ENCODE data around the gene AVPR2.

Gene AVPR2

DNA sequence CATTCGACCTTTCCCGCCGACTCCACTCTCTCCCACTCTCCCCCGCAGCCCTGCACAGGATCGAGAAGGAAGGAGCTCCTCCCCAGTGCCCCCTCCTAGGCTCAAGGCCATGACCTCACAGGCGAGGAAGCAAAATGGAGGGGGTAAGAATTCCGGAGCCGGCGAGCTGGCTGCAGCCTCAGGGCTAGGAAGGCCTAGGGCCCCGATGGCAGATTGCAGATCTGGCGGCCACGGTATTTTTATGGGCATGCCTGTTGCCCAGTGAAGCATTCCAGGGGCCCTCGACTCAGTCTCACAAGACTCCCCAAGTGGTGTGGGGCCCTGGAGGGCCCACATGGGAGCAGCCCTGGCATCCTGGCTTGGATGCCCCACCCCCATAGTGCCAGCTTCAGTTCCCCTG lies 17.6 kb upstream of the AVPR2 start:
- no peak for DNase-seq

DNA sequence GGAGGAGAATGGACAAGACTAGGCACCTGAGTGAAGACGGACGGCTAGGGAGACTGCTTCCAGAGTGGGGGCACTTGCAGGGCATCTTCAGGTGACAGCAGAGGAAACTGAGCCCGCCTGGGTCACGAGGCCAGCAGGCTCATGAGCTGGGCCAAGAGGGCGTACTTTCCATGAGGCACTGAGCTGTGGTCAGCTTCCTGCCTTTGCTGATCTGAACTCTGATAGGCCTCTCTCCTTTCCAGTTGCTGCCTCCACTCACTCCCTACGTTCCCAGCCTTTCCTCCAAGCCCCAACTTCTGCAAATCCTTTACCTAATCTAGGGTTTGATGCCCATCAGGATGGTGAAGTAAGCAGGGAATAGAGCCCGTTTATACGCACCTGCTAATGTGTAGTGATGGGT lies 17.1 kb upstream of the AVPR2 start:
- no peak for DNase-seq

DNA sequence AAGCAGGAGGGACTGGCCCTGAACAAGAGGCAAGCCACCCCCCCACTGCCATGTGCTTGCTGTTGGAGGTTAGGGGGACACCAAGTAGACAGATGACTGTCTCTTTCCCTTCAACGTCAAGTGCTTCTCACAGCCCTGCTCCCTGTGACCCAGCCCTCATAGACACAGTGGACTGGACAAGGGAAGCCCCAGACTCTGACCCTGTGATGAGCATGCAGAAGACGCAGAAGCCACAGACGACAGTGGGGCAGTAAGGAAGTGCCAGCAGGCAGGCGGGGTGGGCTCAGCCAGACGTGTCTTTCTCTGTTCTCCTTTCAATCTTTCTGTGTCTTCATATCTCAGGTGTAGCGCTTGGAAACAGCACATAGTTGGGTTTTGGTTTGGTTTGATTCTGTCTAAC lies 16.1 kb upstream of the AVPR2 start:
- no peak for DNase-seq

DNA sequence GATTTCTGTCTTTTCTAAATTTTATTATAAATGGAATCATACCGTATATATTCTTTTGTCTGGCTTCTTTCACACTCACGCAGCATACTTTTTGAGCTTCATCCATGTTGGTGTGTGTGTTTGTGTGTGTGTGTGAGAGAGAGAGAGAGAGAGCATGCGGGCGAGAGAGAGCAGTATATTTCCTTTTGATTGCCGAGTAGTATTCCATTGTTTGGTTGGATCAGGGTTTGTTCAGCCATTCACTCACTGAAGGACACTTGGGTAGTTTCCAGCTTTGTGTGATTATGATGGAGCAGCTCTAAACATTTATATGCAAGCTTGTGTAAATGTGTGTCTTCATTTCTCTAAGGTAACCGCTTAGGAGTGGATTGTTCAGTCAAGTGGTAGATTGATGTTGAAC lies 15.3 kb upstream of the AVPR2 start:
- no peak for DNase-seq

DNA sequence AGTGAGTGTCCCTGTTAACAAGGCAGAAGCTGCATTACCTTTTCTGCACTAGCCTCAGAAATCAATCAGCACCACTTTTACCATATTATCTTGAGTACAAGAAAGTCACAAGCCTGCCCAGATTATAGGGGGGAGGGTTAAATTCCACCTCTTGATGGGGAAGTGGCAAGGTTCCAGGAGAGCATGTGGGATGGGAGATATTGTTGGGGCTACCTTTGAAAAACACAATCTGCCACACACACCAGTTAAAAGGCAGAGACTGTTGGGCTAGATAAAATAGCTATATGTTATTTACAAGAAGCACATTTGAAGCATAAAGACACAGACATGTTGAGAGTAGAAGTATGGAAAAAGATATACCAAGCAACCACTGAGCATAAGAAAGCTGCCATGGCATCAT lies 6.6 kb upstream of the AVPR2 start:
- DNase-seq: no peak

DNA sequence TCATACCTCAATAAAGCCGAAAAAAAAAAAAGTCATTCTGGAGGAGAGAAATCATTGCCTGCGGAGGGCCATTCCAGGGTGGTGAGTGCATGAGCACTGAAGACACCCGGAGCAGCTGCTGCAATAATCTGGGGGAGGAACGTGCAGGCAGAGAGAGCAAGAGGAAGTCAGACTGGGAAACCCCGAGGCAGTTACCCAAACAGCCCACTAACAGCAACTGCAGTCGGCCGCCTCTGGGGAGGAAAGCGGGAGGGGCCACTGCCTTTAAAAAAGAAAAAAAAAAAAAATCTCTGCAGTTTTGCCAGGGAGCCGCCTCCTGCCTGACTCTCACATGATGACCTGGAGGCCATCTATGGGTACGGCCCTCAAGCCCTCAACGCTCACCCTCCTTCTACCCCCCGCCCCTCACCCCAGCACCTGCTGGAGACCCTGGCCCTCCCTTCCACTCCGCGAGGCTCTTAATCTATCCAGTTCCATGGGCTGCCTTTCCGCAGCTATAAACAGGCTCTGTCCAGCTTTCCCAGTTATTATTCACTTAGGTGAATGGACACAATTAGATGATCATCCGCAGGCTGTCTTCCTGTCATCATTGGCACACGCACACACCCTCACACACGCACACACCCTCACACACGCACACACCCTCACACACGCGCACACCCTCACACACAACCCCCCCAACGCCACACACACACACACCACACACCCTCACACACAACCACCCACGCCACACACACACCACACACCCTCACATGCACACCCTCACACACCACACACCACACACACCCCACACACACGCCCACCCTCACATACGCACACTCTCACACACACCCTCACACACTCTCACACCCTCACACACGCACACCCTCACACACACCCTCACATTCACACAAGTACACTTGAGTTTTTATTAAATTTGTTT lies 3.4 kb upstream of the AVPR2 start:
- no peak for DNase-seq

DNA sequence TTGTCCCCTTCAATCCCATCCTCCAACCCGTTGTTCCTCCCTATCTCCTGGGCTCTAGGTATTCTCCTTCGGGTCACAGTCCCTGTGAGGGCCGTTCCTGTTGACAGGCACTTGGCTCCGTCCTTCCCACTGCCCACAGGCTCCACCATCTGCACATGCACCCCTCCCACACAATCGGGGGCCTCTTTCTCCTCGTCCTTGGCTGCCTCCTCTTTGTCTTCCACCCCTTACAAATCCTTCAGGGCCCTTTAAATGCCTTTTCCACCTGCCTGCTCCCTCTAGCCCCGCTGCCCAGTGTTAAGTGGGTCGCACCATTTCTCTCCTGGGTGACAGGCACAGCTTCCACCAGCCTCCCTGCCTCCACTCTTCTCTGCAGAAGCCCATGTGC lies 2.7 kb upstream of the AVPR2 start:
- DNase-seq: no peak

DNA sequence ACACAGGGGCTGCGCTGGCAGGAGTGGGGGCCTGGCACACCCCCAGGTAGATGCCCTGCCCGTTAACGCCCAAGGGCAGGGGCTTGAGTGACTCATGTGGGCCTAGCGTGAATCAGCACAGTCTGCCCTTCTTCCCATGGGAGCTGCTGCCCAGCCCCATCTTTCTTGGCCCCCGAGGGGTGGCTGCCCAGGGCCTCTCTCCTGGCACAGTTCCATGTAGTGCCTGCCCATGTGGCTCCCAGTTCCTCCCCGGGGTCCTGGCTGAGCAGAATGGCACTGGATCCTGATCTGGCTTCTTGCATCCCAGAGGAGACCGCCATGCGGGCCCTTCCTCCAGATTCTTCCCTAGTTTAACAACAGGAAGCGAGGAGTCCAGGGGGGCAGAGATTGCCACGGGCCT lies 2.1 kb upstream of the AVPR2 start:
- DNase-seq: no peak

DNA sequence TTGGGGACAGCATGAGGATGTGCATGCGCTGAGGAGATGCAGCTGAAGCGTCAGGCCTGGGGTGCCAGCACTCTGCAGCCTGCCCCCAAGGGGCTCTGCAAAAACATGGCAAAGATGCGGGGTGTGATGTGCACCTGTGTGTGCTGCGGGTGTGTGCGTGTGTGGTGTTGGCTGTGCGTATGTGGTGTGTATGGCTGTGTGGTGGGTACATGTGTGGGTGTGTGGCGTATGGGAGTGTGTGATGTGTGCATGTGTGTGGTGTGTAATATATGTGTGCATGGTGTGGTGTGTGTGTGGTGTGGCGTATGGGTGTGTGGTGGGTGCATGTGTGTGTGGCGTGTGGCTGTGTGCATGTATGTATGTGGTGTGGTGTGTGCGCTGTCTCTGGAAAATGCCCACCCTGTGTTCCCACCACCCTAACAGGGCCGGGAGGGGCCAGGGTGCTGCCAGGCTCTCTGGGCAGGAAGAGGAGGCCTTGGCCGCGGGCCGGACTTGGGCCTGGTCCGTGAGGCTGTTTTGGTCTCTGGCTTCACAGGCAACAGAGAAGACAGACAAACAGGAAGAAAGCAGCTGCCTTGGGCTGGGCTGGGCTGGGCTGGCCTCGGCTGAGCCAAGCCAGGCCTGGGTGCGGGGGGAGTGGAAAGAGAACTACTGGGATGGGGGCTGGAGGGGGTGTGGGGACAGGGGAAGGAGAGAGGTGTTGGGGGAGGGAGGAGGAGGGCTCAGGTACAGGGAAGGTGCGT lies 1.1 kb upstream of the AVPR2 start:
- no peak for DNase-seq

DNA sequence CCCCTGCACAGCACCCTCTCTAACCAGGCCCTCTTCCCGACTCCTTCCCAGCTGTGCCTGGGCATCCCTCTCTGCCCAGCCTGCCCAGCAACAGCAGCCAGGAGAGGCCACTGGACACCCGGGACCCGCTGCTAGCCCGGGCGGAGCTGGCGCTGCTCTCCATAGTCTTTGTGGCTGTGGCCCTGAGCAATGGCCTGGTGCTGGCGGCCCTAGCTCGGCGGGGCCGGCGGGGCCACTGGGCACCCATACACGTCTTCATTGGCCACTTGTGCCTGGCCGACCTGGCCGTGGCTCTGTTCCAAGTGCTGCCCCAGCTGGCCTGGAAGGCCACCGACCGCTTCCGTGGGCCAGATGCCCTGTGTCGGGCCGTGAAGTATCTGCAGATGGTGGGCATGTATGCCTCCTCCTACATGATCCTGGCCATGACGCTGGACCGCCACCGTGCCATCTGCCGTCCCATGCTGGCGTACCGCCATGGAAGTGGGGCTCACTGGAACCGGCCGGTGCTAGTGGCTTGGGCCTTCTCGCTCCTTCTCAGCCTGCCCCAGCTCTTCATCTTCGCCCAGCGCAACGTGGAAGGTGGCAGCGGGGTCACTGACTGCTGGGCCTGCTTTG lies 1.1 kb downstream of the AVPR2 start:
- no peak for DNase-seq

DNA sequence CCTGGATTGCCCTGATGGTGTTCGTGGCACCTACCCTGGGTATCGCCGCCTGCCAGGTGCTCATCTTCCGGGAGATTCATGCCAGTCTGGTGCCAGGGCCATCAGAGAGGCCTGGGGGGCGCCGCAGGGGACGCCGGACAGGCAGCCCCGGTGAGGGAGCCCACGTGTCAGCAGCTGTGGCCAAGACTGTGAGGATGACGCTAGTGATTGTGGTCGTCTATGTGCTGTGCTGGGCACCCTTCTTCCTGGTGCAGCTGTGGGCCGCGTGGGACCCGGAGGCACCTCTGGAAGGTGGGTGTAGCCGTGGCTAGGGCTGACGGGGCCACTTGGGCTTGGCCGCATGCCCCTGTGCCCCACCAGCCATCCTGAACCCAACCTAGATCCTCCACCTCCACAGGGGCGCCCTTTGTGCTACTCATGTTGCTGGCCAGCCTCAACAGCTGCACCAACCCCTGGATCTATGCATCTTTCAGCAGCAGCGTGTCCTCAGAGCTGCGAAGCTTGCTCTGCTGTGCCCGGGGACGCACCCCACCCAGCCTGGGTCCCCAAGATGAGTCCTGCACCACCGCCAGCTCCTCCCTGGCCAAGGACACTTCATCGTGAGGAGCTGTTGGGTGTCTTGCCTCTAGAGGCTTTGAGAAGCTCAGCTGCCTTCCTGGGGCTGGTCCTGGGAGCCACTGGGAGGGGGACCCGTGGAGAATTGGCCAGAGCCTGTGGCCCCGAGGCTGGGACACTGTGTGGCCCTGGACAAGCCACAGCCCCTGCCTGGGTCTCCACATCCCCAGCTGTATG lies 1.8 kb downstream of the AVPR2 start:
- DNase-seq: no peak

DNA sequence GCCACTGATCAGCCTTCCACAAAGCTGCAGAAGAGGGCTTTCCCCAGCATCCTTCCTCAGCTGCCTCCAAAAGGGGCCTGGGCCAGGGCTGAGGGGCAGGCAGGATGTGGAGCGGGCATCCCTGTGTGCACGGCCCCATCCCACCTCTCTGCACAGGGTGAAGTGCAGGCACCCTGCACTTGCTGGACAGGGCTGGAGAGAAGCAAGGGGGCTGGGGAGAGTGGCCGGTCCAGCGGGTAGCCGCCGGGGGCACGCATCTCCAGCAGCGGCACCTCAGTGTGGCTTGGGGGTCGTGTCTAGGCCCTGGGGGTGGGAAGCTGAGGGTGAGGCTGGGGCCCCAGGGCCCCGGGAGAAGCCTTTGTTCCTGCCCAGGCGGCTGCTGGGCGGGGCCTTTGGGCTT lies 3.0 kb downstream of the AVPR2 start:
- no peak for DNase-seq

DNA sequence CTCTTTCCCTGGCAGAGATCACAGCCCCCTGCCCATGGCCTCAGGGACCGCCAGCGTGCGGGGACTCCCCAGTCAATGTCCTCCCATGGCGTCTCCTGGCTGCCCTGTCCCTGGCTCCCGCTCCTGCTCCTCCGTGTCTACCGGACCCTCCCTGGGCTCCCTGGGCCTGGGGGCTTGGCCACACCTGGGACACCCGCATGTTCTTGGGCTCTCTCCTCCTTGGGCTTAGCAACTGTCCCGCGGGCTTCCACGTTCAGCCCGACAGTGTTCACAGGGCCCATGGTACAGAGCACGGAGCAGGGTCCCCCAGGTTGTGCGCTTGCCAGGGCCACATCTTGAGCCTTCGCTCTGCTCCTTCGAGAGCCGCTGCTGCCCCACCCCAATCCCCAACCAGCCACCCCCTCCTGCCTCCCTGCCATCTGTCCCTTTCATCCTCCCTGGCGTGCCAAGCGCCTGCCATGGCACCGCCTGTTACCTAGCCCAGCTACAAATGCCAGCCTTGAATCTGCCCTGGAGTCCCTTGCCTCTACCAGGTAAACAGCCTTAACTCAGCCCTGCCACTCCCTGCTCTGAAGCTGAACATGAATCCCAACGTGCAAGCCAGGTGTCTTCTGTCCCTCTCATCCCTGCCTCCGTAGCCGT lies 3.9 kb downstream of the AVPR2 start:
- DNase-seq: no peak

DNA sequence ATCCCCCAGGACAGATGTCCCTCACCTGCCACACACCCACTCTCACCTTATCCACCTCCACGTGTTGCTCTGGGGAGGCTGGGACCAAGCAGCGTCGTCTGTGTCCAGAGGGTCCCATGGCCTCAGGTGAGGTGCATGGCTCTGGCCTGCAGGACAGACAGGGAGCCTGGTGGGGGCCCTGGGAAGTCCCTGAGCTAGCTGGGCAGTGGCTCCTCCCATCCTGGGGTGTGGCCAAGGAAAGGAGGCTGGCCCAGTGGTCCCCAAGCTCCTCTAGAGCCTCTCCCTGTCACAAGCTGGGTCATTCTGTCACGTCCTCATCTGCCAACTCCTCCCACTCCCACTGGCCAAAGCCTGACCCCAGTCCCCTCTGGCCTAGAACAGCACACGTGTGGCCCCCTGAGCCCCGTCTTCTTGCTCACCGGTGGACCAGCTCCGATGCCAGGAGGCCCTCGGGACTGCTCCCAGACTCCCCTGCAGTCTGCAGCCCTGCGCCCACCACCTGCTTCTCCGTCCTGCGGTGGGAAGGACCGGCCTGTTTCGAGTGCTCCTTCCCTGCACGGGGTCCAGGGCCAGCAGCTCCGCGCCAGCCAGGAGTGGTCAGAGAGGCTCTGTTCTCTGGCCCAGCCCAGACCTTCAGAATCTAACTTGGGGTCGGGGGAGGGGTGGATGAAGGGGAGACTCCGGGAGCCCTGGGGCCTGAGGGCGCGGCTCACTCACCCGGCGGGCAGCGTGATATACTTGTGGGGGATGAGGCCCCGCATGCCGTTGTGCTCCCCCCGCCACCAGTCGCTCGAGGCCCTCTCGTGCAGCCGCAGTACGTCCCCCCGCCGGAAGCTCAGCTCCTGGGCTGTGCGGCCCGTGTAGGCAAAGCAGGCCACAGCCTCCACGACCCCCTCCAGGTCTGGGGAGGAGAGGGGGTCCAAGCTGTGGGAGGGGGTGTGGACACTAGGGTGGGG lies 4.8 kb downstream of the AVPR2 start:
- DNase-seq: no peak

DNA sequence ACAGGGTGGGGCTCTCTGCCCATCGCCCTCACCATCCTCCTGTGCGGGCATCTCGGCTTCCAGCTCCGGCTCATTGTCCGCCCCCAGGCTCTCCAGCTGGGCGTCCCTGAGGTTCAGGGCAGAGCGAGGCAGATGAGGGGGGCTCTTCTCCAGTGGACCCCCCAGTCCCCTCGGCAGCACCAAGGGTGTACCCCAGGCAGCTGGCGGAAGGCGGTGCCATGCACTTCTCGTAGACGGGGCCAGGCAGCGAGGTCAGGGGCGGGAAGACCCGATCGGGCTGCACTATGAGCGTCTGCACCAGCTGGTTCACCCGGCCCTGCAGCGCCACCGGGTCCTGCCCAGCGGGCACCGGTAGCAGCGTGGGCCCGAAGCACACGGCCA lies 5.5 kb downstream of the AVPR2 start:
- no peak for DNase-seq

DNA sequence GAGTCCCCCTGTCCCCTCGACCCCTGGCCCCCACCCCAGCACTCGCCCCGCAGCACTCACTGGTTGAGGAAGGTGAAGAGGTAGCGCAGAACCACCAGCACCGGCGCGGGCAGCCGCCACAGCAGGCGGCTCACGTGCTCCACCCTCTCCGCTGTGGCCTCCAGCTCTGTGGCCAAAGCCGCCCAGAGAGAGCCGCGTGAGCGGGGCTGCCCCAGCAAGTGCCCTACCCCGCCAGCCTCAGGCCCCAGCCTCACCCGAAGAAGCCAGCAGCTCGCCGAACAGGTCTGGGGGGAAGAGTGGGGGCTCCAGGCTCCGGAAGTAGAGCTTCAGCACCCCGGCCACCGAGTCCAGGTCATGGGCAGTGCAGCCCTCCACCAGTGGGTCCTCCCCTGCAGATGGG lies 6.0 kb downstream of the AVPR2 start:
- DNase-seq: no peak

DNA sequence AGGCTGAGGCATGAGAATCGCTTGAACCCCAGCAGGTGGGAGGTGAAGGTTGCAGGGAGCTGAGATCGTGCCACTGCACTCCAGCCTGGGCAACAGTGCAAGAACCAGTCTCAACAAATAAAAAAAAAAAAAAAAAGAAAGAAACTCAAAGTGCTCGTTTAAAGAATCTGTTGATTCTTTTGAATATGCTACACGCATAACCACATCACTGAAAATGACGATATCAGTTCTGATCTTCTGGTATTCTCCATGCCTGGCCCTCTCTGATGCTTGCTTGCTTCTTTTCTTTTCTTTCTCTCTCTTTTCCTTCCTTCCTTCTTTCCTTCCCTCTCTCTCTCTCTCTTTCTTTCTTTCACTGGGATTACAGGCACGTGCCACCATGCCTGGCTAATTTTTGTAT lies 7.3 kb downstream of the AVPR2 start:
- DNase-seq: no peak

DNA sequence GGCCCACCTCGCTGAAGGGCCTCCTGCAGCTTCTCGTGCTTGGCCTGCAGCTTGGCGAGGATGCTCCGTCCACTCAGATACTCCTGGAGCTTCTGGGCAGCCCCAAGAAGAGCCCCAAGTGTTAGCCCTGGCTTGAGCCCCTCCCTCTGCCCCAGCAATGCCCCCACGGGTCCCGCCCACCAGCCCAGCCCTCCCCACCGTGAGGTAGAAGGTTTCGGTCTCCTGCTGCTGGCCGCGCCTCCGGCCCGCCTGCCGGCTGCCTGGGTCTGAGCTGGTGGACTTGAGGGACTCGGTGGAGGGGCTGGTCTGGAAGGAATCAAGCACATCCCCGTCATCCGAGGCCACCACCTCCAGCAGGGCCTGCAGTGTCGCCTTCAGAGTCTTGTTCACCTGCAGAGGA lies 8.7 kb downstream of the AVPR2 start:
- DNase-seq: no peak

DNA sequence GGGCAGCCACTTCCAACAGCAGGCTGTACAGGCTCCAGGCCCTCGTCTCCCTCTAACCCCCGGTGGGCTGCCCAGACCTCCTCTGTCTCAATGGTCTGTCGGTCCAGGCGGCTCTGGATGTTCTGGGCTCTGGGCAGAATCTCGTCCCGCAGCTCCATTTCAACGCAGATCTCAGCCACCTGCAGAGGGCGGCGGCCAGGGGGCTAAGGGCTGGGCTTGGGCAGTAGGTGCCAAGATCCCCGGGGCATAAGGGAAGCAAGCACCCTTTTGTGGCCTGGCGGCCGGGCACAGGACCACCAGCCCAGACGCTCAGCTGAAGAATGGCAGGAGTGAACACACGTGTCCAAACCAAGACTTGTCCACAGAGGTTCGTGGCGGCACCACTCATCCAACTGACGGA lies 9.2 kb downstream of the AVPR2 start:
- no peak for DNase-seq

DNA sequence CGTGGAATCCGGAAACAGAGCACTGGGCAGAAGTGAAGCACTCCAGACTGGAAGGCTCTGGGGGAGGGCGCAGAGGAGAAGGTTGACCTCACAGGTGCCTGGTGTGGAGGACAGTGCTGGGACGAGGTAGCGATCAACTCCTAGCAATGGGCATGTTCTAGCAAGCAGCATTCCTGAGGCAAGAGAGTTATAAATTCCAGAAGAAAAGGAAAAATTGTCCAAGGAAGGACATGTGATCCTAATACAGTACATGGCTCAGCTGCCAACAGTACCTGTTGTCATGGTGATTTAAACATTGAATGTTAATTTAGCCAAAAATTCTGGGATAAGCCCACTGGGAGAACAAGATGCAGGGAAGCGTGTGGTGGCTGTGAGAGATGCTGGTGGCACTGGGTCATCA lies 13.4 kb downstream of the AVPR2 start:
- no peak for DNase-seq

DNA sequence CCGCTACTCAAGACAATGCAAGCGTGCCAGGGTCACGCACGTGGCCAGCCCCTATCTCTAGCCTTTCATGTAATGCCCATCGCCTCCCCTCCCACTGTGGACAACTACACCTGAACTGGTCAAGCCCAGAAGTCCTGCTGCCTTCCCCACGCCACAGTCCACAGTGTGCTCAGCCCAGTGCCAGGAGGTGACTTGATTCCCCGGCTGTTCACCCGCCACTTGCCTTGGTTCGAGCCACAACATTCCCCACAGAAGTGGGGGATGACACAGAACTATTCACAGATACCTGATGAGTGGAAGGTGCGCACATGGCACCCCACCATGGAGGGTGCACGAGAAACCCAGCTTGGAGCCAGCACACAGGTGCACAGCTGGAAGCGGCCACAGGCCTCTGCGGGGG lies 14.8 kb downstream of the AVPR2 start:
- no peak for DNase-seq

DNA sequence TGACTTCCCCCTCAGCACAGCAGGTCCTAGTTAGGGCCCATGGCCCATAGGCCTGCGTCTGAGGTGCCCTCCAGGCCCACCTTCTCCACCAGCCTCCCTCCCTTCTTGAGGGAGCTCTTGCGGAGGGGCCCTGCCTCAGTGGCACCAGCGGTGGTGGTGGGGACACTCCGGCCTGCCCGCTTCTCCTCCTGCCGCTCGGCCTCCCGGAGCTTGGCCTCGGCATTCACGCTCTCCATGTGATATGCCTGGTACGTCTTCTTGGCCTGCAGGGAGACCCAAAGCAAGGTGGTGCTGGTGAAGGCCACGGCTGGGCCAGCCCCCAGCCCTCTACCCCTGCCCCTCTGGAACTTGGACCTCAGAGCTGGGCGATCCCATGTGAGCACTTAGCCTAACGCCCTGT lies 16.1 kb downstream of the AVPR2 start:
- DNase-seq: no peak

Data from activated CD4-positive, CD25-positive, alpha-beta regulatory T cell treated with anti-CD3 and anti-CD28 coated beads, Interleukin-2, amount 50 U/mL, for 72 hours (primary cell).